ENCODE results near the gene PACRG. TPM values are rescaled to one million over a fixed set of nuclear protein-coding genes. Genes with fewer than 3 reads are reported as not detected.
A peak's percentile ranks its signal among the peaks of the same experiment; 100 is the strongest.

The PACRG gene
- polyA plus RNA-seq, 3 donors, result not detected

DNA sequence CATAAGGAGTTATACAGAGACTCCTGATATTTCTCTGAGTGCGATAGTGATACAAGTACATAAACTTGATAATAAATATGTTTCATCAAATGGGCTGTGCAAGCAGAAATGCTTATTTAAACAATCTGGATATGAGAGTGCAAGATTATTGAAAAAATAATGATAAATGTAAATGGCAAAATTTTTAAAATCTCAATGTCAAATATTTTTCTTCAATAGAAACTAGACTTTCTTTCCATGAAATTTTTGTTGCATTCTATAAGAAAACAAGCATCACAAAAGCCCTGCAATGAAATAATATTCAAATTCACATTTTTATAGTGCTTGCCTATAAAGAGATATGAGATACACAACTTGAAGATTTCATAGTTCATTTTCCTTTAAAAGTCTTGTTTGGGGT lies 2.7 kb downstream of the PACRG start:
- Histone ChIP-seq H2AFZ (ENCODE audit: insufficient read depth, low read depth, low read length, poor library complexity, severe bottlenecking) (no peak overlapping the region), H3K79me2 (ENCODE audit: insufficient read depth, low read length) (no peaks in the 10 kb centered on the region), H3K9ac (ENCODE audit: insufficient read depth, low read length, poor library complexity, severe bottlenecking) (no peak overlapping the region), H3K27ac (ENCODE audit: low read depth in 1 of 2, low read length in 2 of 2) (no peak overlapping the region), H4K20me1 (ENCODE audit: insufficient read depth, low read length) (no peaks in the 10 kb centered on the region), H3K4me3 (replicated peaks in 1 of 3; ENCODE audit: low read depth in 2 of 3, low read length in 3 of 3) (no peak overlapping the region), H3K4me2 (replicated peaks; ENCODE audit: extremely low read depth, low read length, poor library complexity, severe bottlenecking) (no peak overlapping the region), H3K9me3 (replicated peaks in 1 of 2; ENCODE audit: control insufficient read depth in 1 of 2, insufficient read depth in 1 of 2, low read length in 2 of 2) (peaks cover 0 to 3% of the 10 kb centered on the region in 2 donors), H3K4me1 (ENCODE audit: control insufficient read depth in 1 of 2, insufficient read depth in 2 of 2, low read length in 2 of 2) (peaks cover 15 to 24% of the 10 kb centered on the region in 2 donors), H3K36me3 (replicated peaks in 1 of 2; ENCODE audit: control insufficient read depth in 1 of 2, insufficient read depth in 2 of 2, low read length in 2 of 2) (no peaks in the 10 kb centered on the region), H3K27me3 (ENCODE audit: control insufficient read depth in 2 of 2, insufficient read depth in 2 of 2, low read length in 2 of 2) (no peaks in the 10 kb centered on the region)
- H3K27ac Mint-ChIP-seq, result no peak overlapping the region
- intact Hi-C loops (cut with micrococcal nuclease), result no loop called here
- WGBS (ENCODE audit: insufficient coverage), result no CpG with 5 or more reads among the region's 1 CpG
- H3K27me3 Mint-ChIP-seq (ENCODE audit: low read depth in 3 of 3), result peaks cover 5 to 7% (median 6%) of the 10 kb centered on the region in 3 donors
- no peak overlapping the region for H3K4me3 Mint-ChIP-seq
- H3K4me1 Mint-ChIP-seq, result peaks cover 18% of the 10 kb centered on the region
- TF ChIP-seq CTCF (IDR thresholded peaks at IDR 0.05), result no peak
- DNase-seq, result no peak
- peaks cover 2 to 7% (median 5%) of the 10 kb centered on the region in 7 donors for H3K9me3 Mint-ChIP-seq
- H3K36me3 Mint-ChIP-seq, result no peaks in the 10 kb centered on the region

GRCh38 chr6:162733489-162733888 lies 5.7 kb downstream of the PACRG start:
- Mint-ChIP-seq H3K27me3 (ENCODE audit: low read depth in 3 of 3) (no peaks in the 10 kb centered on the region), H3K9me3 (peaks cover 2 to 7% (median 5%) of the 10 kb centered on the region in 7 donors), H3K27ac (peak overlapping the region in 2 of 7 donors; percentile 33 to 80), H3K36me3 (no peaks in the 10 kb centered on the region), H3K4me3 (peak overlapping the region in 1 of 2 donors; percentile 47), H3K4me1 (peaks cover 7% of the 10 kb centered on the region)
- Histone ChIP-seq H3K4me2 (replicated peaks; ENCODE audit: extremely low read depth, low read length, poor library complexity, severe bottlenecking) (no peak overlapping the region), H3K4me3 (replicated peaks in 1 of 3; ENCODE audit: low read depth in 2 of 3, low read length in 3 of 3) (no peak overlapping the region), H3K9ac (ENCODE audit: insufficient read depth, low read length, poor library complexity, severe bottlenecking) (no peak overlapping the region), H3K27ac (ENCODE audit: low read depth in 1 of 2, low read length in 2 of 2) (no peak overlapping the region), H3K4me1 (ENCODE audit: control insufficient read depth in 1 of 2, insufficient read depth in 2 of 2, low read length in 2 of 2) (peaks cover 6 to 8% of the 10 kb centered on the region in 2 donors), H3K36me3 (replicated peaks in 1 of 2; ENCODE audit: control insufficient read depth in 1 of 2, insufficient read depth in 2 of 2, low read length in 2 of 2) (no peaks in the 10 kb centered on the region), H3K27me3 (ENCODE audit: control insufficient read depth in 2 of 2, insufficient read depth in 2 of 2, low read length in 2 of 2) (no peaks in the 10 kb centered on the region), H4K20me1 (ENCODE audit: insufficient read depth, low read length) (no peaks in the 10 kb centered on the region), H3K79me2 (ENCODE audit: insufficient read depth, low read length) (no peaks in the 10 kb centered on the region), H3K9me3 (replicated peaks in 1 of 2; ENCODE audit: control insufficient read depth in 1 of 2, insufficient read depth in 1 of 2, low read length in 2 of 2) (peaks cover 0 to 3% of the 10 kb centered on the region in 2 donors), H2AFZ (ENCODE audit: insufficient read depth, low read depth, low read length, poor library complexity, severe bottlenecking) (no peak overlapping the region)
- TF ChIP-seq CTCF (IDR thresholded peaks at IDR 0.05), result no peak
- intact Hi-C loops (cut with micrococcal nuclease), result no loop called here
- DNase-seq, result peak in 2 of 3 donors; percentile 6 to 11
- 35% methylated on average over 4 of the region's 4 CpGs for WGBS (ENCODE audit: insufficient coverage)
